SU-DHL-6 (cell line): Measurements from ENCODE around the gene THRA.

Source experiments
- CTCF ChIP-seq: fragments of 200-600 bp; sonication (generic); IDR thresholded peaks from one replicate; pipeline ENCODE4 v1.5.1; 2017; ENCODE audit warnings: antibody characterized with exemption, mild to moderate bottlenecking, low read length, moderate library complexity; ENCODE audit not compliant: insufficient read depth, poor library complexity, severe bottlenecking
- EZH2phosphoT487 ChIP-seq: fragments of 200-600 bp; sonication (generic), shearing (Covaris generic); conservative IDR thresholded peaks from 2 replicates; pipeline ENCODE4 v1.6.1; 2018; ENCODE audit warnings: mild to moderate bottlenecking, antibody characterized with exemption, low read length, moderate library complexity, mixed read lengths

DNA sequence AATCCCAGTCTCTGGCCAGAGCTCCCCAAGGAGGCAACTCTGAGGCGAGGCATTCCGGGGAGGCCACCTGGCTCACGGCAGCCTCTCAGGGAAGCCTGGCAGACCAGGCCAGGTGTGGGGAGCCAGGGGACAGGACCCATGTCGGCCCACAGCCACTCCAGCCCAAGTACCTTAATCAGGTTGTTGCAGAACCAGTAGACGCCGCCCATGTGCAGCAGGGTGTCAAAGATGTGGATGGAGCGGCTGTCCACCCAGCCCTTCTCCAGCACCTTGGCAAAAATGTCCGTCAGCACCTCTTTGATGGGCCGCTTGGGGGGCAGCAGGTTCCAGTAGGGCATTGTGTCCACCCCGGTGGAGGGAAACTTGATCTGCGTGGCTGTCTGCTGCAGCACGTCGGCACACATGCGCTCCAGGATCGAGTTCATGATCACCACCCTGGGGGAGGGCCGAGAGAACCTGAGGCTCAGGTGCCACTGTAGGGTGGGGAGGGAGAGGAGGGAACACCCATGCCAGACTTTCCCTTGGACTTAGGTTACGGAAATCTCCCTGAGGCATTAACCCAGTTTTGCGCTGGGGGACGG is 39.7 kb upstream of the THRA start:
- TF ChIP-seq CTCF (no peak), EZH2phosphoT487 (no peak)
